ENCODE measurements around the gene MIA.

- TF ChIP-seq CTCF (IDR thresholded peaks at IDR 0.05; ENCODE audit: low read depth, low read length, missing input control) (no peak), ZBTB33 (IDR thresholded peaks at IDR 0.05) (no peak), RAD21 (IDR thresholded peaks at IDR 0.05) (no peak), MAX (IDR thresholded peaks at IDR 0.05) (no peak)
These were observed 28.8 kb downstream of the MIA start for GRCh38 chr19:40803857-40804782.
